Activated B cell treated with CpG ODN at 0.5 μM for 24 hours (primary cell): ENCODE data around the gene PCSK1N. TPM values are rescaled to one million over a fixed set of nuclear protein-coding genes. Genes with fewer than 3 reads are reported as not detected.

Source experiments
- ATAC-seq: fragments of 200-7000 bp; cut with Tn5 transposase; one replicate; pipeline ENCODE4 v1.10.0; 2021; ENCODE audit warnings: low read depth, mild to moderate bottlenecking, moderate library complexity
- CTCF ChIA-PET: fragments of 350-600 bp; sonication (Branson Sonifier 250); formaldehyde crosslinking; loops from one replicate; lab custom pipeline; 2021; ENCODE audit warnings: antibody characterized with exemption; lab: Charles Lee
- POLR2A ChIA-PET: fragments of 350-600 bp; sonication (Branson Sonifier 250); formaldehyde crosslinking; loops from one replicate; lab custom pipeline; 2021; ENCODE audit warnings: antibody characterized with exemption; lab: Charles Lee
- DNase-seq: peaks from one replicate; pipeline ENCODE4 v3.0.0; 2022
- H3K27ac Mint-ChIP-seq: one replicate; pipeline ENCODE4 v1.8.0; 2020; ENCODE audit warnings: mixed read lengths
- H3K27me3 Mint-ChIP-seq: one replicate; pipeline ENCODE4 v1.8.0; 2021; ENCODE audit warnings: mixed read lengths
- H3K36me3 Mint-ChIP-seq: one replicate; pipeline ENCODE4 v1.8.0; 2021; ENCODE audit warnings: low read depth, mixed read lengths
- H3K4me1 Mint-ChIP-seq: one replicate; pipeline ENCODE4 v1.8.0; 2021; ENCODE audit warnings: mixed read lengths
- H3K4me3 Mint-ChIP-seq: one replicate; pipeline ENCODE4 v1.8.0; 2020; ENCODE audit warnings: mild to moderate bottlenecking, mixed read lengths
- H3K9me3 Mint-ChIP-seq: one replicate; pipeline ENCODE4 v1.8.0; 2020; ENCODE audit warnings: mixed read lengths
- intact Hi-C: fragments of 100-400 bp; cut with micrococcal nuclease; formaldehyde crosslinking; loops from one replicate; pipeline ENCODE4 v1.15.1; 2024
- total RNA-seq: library from RNA; stranded (reverse); gene quantifications from 2 replicates; pipeline ENCODE4 v1.2.3, GENCODE V29; 2022
- TF ChIP-seq, protein P1 (sequence below): fragments of 200-600 bp; IDR thresholded peaks from one replicate; pipeline ENCODE4 v1.8.0; 2022; ENCODE audit warnings: antibody characterized with exemption, mild to moderate bottlenecking

Gene PCSK1N
- total RNA-seq, 1 donor from 2014 or later, result not detected

DNA sequence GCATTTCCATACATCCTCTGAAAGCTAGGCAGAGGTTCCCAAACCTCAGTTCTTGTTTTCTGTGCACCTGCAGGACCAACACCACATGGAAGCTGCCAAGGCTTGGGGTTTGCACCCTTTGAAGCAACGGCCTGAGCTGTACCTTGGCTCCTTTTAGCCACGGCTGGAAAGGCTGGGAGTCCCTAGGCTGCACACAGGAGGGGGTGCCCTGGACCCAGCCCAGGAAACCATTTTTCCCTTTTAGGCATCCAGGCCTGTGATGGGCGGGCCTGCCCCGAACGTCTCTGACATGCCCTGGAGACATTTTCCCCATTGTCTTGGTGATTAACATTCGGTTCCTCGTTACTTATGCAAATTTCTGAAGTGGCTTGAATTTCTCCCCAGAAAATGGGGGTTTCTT is 17.4 kb upstream of the PCSK1N start:
- peaks cover 5% of the 10 kb centered on the region for H3K4me1 Mint-ChIP-seq
- no peak for ATAC-seq
- ChIA-PET POLR2A (no interaction called here), CTCF (no interaction called here)
- no peaks in the 10 kb centered on the region for H3K9me3 Mint-ChIP-seq
- no peaks in the 10 kb centered on the region for H3K27me3 Mint-ChIP-seq
- intact Hi-C loops, result no loop called here
- no peaks in the 10 kb centered on the region for H3K36me3 Mint-ChIP-seq
- DNase-seq, result no peak
- no peak overlapping the region for H3K4me3 Mint-ChIP-seq
- TF ChIP-seq, protein P1, sequence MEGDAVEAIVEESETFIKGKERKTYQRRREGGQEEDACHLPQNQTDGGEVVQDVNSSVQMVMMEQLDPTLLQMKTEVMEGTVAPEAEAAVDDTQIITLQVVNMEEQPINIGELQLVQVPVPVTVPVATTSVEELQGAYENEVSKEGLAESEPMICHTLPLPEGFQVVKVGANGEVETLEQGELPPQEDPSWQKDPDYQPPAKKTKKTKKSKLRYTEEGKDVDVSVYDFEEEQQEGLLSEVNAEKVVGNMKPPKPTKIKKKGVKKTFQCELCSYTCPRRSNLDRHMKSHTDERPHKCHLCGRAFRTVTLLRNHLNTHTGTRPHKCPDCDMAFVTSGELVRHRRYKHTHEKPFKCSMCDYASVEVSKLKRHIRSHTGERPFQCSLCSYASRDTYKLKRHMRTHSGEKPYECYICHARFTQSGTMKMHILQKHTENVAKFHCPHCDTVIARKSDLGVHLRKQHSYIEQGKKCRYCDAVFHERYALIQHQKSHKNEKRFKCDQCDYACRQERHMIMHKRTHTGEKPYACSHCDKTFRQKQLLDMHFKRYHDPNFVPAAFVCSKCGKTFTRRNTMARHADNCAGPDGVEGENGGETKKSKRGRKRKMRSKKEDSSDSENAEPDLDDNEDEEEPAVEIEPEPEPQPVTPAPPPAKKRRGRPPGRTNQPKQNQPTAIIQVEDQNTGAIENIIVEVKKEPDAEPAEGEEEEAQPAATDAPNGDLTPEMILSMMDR, result no peak
- H3K27ac Mint-ChIP-seq, result no peak overlapping the region

DNA sequence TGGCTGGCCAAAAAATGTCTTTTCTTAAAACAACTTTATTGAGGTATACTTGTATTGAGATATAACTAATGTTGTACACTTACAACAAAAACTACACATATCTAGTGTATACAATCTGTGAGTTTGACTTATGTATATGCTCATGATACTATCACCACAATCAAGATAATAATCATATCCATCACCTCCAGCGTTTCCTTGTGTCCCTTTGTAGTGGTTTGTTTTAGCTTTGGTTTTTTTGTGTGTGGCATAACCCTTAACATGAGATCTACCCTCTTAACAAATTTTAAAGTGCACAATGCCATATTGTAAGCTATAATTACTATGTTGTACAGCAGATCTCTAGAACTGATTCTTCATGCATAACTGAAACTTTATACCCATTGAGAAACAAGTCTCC is 13.4 kb upstream of the PCSK1N start:
- TF ChIP-seq, protein P1, result no peak
- ATAC-seq, result no peak
- no peak for DNase-seq
- no peak overlapping the region for H3K4me3 Mint-ChIP-seq
- ChIA-PET POLR2A (no interaction called here), CTCF (no interaction called here)
- no peak overlapping the region for H3K27ac Mint-ChIP-seq
- H3K36me3 Mint-ChIP-seq, result no peaks in the 10 kb centered on the region
- intact Hi-C loops, result no loop called here
- peaks cover 5% of the 10 kb centered on the region for H3K4me1 Mint-ChIP-seq
- H3K9me3 Mint-ChIP-seq, result no peaks in the 10 kb centered on the region
- H3K27me3 Mint-ChIP-seq, result peaks cover 2% of the 10 kb centered on the region

GRCh38 chrX:48839686-48840085 is 4.3 kb upstream of the PCSK1N start:
- TF ChIP-seq, protein P1, result no peak
- DNase-seq (no peak), ATAC-seq (no peak)
- Mint-ChIP-seq H3K36me3 (no peaks in the 10 kb centered on the region), H3K4me1 (peaks cover 5% of the 10 kb centered on the region), H3K4me3 (no peak overlapping the region), H3K27ac (no peak overlapping the region), H3K9me3 (no peaks in the 10 kb centered on the region), H3K27me3 (peaks cover 16% of the 10 kb centered on the region)
- intact Hi-C loops, result no loop called here
- ChIA-PET POLR2A (no interaction called here), CTCF (no interaction called here)

- Mint-ChIP-seq H3K36me3 (no peaks in the 10 kb centered on the region), H3K4me1 (peaks cover 12% of the 10 kb centered on the region), H3K27me3 (peaks cover 29% of the 10 kb centered on the region), H3K27ac (no peak overlapping the region), H3K4me3 (peak overlapping the region; percentile 55), H3K9me3 (no peaks in the 10 kb centered on the region)
- DNase-seq, result no peak
- ChIA-PET CTCF (no interaction called here), POLR2A (interaction anchor here (0.7 kb wide), 1 partner anchor 338 kb away, joined by 3 read pairs; no protein-coding TSS in a partner anchor)
- intact Hi-C loops, result no loop called here
- no peak for ATAC-seq
- TF ChIP-seq, protein P1, result no peak
Measured at GRCh38 chrX:48834383-48834709, 1.1 kb downstream of the PCSK1N start.

- ChIA-PET POLR2A (no interaction called here), CTCF (no interaction called here)
- H3K36me3 Mint-ChIP-seq, result no peaks in the 10 kb centered on the region
- intact Hi-C loops, result no loop called here
- no peaks in the 10 kb centered on the region for H3K9me3 Mint-ChIP-seq
- H3K4me3 Mint-ChIP-seq, result no peak overlapping the region
- H3K4me1 Mint-ChIP-seq, result peaks cover 12% of the 10 kb centered on the region
- peaks cover 30% of the 10 kb centered on the region for H3K27me3 Mint-ChIP-seq
- no peak overlapping the region for H3K27ac Mint-ChIP-seq
- ATAC-seq (no peak), DNase-seq (no peak)
- TF ChIP-seq, protein P1, result no peak
Measured at GRCh38 chrX:48833542-48834138, 1.8 kb downstream of the PCSK1N start.
